GM13976 (cell line): Measurements from ENCODE around the gene ATRIP.

Experiments used
- DNase-seq: peaks from one replicate; pipeline ENCODE4 v3.0.0; 2012; ENCODE audit warnings: low spot score
- in situ Hi-C: fragments of 300-500 bp; cut with MboI; formaldehyde crosslinking; loops from one replicate; pipeline ENCODE4 v1.12.0; 2022; ENCODE audit warnings: low sequenced_read_pairs, mixed read lengths, inconsistent platforms; ENCODE audit not compliant: unreplicated experiment
- TF ChIP-seq, protein P1 (sequence below): IDR thresholded peaks from 2 replicates; pipeline ENCODE4 v1.5.1; 2012; ENCODE audit warnings: borderline replicate concordance, mild to moderate bottlenecking; ENCODE audit not compliant: insufficient read depth; ENCODE audit errors: extremely low read depth, missing control alignments, control extremely low read depth

Gene ATRIP

GRCh38 chr3:48437812-48438211 lies 8.7 kb upstream of the ATRIP start:
- in situ Hi-C loops: loop anchor here (5.0 to 10.0 kb wide), 2 partner anchors 36 to 163 kb away; no protein-coding TSS in a partner anchor
- peak; percentile 22 for DNase-seq
- TF ChIP-seq, protein P1, sequence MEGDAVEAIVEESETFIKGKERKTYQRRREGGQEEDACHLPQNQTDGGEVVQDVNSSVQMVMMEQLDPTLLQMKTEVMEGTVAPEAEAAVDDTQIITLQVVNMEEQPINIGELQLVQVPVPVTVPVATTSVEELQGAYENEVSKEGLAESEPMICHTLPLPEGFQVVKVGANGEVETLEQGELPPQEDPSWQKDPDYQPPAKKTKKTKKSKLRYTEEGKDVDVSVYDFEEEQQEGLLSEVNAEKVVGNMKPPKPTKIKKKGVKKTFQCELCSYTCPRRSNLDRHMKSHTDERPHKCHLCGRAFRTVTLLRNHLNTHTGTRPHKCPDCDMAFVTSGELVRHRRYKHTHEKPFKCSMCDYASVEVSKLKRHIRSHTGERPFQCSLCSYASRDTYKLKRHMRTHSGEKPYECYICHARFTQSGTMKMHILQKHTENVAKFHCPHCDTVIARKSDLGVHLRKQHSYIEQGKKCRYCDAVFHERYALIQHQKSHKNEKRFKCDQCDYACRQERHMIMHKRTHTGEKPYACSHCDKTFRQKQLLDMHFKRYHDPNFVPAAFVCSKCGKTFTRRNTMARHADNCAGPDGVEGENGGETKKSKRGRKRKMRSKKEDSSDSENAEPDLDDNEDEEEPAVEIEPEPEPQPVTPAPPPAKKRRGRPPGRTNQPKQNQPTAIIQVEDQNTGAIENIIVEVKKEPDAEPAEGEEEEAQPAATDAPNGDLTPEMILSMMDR: no peak

- in situ Hi-C loops: loop anchor here (5.0 to 10.0 kb wide), 2 partner anchors 38 to 165 kb away; no protein-coding TSS in a partner anchor
- TF ChIP-seq, protein P1: no peak
- peak; percentile 99 for DNase-seq
Observed at GRCh38 chr3:48439820-48440589, 6.5 kb upstream of the ATRIP start, which contains the start of the genes CCDC51 and TMA7. TSS of gene CCDC51 (minus strand) at chr3:48440119. CDS start at chr3:48435128, 4,991 bp downstream. TSS of gene TMA7 (plus strand) at chr3:48440257. CDS start at chr3:48440297, 40 bp downstream.

DNA sequence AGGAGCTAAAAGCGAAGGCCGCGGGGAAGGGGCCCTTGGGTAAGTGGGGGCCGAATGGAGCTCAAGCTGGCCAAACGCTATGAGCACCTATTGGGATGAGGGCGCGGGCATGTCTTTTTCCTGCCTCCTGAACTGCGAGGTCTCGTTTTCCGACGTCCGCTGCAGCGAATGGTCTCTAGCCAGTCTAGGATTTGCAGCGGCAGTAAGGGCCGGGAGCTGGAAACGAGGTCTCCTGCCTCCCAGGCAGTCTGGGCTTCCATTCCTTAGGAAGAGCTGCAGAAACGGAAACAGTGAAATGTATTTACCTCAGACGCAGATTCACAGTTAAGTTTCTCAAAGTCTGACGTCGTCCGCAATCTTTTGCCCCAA lies 6.0 kb upstream of the ATRIP start:
- in situ Hi-C loops: no loop called here
- peak; percentile 14 for DNase-seq
- TF ChIP-seq, protein P1: no peak

- in situ Hi-C loops: no loop called here
- no peak for DNase-seq
- TF ChIP-seq, protein P1: no peak
Observed at GRCh38 chr3:48441940-48442339, 4.6 kb upstream of the ATRIP start.

GRCh38 chr3:48445277-48445882 lies 1.2 kb upstream of the ATRIP start:
- in situ Hi-C loops: no loop called here
- TF ChIP-seq, protein P1: no peak
- no peak for DNase-seq

DNA sequence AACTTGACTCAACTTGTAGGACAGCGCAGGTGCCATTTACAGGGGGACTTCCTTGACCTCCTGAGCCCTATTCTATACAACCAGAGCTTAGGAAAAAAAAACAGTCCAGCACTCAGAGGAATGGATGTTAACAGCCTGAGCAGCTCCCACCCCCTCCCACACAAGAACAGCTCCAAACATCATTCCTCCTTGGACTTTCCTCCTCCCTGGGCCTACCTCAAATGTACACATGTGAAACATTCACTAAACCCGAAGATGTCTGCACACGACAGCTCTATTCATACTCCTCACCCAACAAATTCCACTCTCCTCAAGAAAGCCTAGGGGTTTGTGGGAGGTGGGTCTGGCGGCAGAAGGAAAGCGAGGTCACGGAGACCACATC lies 503 bp upstream of the ATRIP start:
- TF ChIP-seq, protein P1: no peak
- in situ Hi-C loops: no loop called here
- DNase-seq: no peak
